Neural cell (in vitro differentiated cells): ENCODE measurements around the gene P4HTM.
"Not testable (repeated sequence)": the region's sequence is repeated elsewhere in the genome, so short reads cannot be mapped to it uniquely, and the experiment has no call there.

Experiments
- POLR2AphosphoS5 ChIP-seq: IDR thresholded peaks from 2 replicates; pipeline ENCODE4 v1.6.1; 2012
- RAD21 ChIP-seq: fragments of 450-650 bp; conservative IDR thresholded peaks from 2 replicates; pipeline ENCODE4 v1.6.1; 2014; ENCODE audit warnings: antibody characterized with exemption, mild to moderate bottlenecking, moderate library complexity
- TAF1 ChIP-seq: IDR thresholded peaks from 2 replicates; pipeline ENCODE4 v1.6.1; 2012; ENCODE audit warnings: low read depth
- TF ChIP-seq, protein P1 (sequence below): fragments of 450-650 bp; IDR thresholded peaks from 2 replicates; pipeline ENCODE4 v1.5.1; 2014; ENCODE audit warnings: antibody characterized with exemption, mild to moderate bottlenecking, moderate library complexity; ENCODE audit not compliant: poor library complexity, severe bottlenecking

DNA sequence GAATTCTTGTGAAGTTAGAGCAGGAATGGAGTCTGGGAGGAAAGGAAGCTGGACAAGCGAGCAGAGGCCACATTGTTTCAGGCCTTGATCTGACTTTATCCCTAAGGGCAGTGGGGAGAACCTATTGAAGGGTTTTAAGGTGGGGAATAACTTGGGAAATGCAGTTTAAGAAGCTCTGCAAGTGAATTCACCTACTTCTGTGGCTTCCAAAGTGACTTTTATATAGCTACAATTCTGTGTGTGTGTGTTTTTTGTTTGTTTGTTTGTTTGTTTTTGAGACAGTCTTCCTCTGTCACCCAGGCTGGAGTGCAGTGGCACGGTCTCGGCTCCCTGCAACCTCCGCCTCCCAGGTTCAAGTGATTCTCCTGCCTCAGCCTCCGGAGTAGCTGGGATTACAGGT is 18.6 kb downstream of the P4HTM start:
- TF ChIP-seq, protein P1, sequence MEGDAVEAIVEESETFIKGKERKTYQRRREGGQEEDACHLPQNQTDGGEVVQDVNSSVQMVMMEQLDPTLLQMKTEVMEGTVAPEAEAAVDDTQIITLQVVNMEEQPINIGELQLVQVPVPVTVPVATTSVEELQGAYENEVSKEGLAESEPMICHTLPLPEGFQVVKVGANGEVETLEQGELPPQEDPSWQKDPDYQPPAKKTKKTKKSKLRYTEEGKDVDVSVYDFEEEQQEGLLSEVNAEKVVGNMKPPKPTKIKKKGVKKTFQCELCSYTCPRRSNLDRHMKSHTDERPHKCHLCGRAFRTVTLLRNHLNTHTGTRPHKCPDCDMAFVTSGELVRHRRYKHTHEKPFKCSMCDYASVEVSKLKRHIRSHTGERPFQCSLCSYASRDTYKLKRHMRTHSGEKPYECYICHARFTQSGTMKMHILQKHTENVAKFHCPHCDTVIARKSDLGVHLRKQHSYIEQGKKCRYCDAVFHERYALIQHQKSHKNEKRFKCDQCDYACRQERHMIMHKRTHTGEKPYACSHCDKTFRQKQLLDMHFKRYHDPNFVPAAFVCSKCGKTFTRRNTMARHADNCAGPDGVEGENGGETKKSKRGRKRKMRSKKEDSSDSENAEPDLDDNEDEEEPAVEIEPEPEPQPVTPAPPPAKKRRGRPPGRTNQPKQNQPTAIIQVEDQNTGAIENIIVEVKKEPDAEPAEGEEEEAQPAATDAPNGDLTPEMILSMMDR: not testable (repeated sequence)
- not testable (repeated sequence) for TF ChIP-seq TAF1, RAD21, POLR2AphosphoS5
